ENCODE data around the gene ZCRB1. TPM values are rescaled to one million over a fixed set of nuclear protein-coding genes. Genes with fewer than 3 reads are reported as not detected.

Gene ZCRB1
- total RNA-seq, 1 experiment from 2014 or later = 68.1 TPM

- Histone ChIP-seq H2AFZ (ENCODE audit: low read depth, low read length, poor library complexity, severe bottlenecking) (no peak overlapping the region), H3K4me3 (replicated peaks in 1 of 2; ENCODE audit: low read depth in 1 of 2, low read length in 2 of 2) (no peak overlapping the region), H3K27me3 (ENCODE audit: insufficient read depth, low read length) (no peaks in the 10 kb centered on the region), H3K27ac (ENCODE audit: low read depth, low read length) (no peak overlapping the region), H3K79me2 (ENCODE audit: insufficient read depth, low read length) (no peaks in the 10 kb centered on the region), H4K20me1 (ENCODE audit: insufficient read depth) (no peaks in the 10 kb centered on the region), H3K9ac (ENCODE audit: low read length) (no peak overlapping the region), H3K36me3 (ENCODE audit: control insufficient read depth in 1 of 2, insufficient read depth in 2 of 2, low read length in 2 of 2) (no peaks in the 10 kb centered on the region), H3K9me2 (ENCODE audit: insufficient read depth) (no peaks in the 10 kb centered on the region), H3K9me3 (ENCODE audit: control insufficient read depth in 1 of 2, insufficient read depth in 1 of 2, low read depth in 1 of 2, low read length in 2 of 2) (no peaks in the 10 kb centered on the region), H3K4me2 (ENCODE audit: low read length) (no peak overlapping the region), H3K4me1 (ENCODE audit: control insufficient read depth in 1 of 2, insufficient read depth in 2 of 2, low read length in 2 of 2) (no peaks in the 10 kb centered on the region)
- no peak for TF ChIP-seq ZBTB33 (IDR thresholded peaks at IDR 0.05; ENCODE audit: extremely low read depth, insufficient replicate concordance, low read length)
- no peak for TF ChIP-seq ZNF274 (IDR thresholded peaks at IDR 0.05; ENCODE audit: low read depth, low read length)
- TF ChIP-seq SRF (IDR thresholded peaks at IDR 0.05; ENCODE audit: low read depth) = no peak
- no peak for ATAC-seq
- CTCF ChIA-PET = no interaction called here
- intact Hi-C loops (cut with micrococcal nuclease) = no loop called here
- POLR2A ChIA-PET = no interaction called here
- BruUV-seq (replicated peaks) = no TSS peak
- no peak for DNase-seq (ENCODE audit: low read depth, low spot score)
- RAD21 ChIA-PET (ENCODE audit: low non-redundant PET in 1 of 2, low total read pairs in 2 of 2, uncharacterized antibody in 2 of 2, unreplicated experiment in 2 of 2) = interaction anchor here in 1 of 2 experiments (0.7 kb wide), 1 partner anchor 153 kb away, joined by 19 read pairs; no protein-coding TSS in a partner anchor
Measured at GRCh38 chr12:42284157-42284556, 41.7 kb downstream of the ZCRB1 start.

- Histone ChIP-seq H3K4me3 (replicated peaks in 1 of 2; ENCODE audit: low read depth in 1 of 2, low read length in 2 of 2) (no peak overlapping the region), H3K9ac (ENCODE audit: low read length) (no peak overlapping the region), H3K4me2 (ENCODE audit: low read length) (no peak overlapping the region), H3K9me3 (ENCODE audit: control insufficient read depth in 1 of 2, insufficient read depth in 1 of 2, low read depth in 1 of 2, low read length in 2 of 2) (no peaks in the 10 kb centered on the region), H2AFZ (ENCODE audit: low read depth, low read length, poor library complexity, severe bottlenecking) (no peak overlapping the region), H3K36me3 (ENCODE audit: control insufficient read depth in 1 of 2, insufficient read depth in 2 of 2, low read length in 2 of 2) (no peaks in the 10 kb centered on the region), H3K79me2 (ENCODE audit: insufficient read depth, low read length) (no peaks in the 10 kb centered on the region), H3K27me3 (ENCODE audit: insufficient read depth, low read length) (no peaks in the 10 kb centered on the region), H3K9me2 (ENCODE audit: insufficient read depth) (no peaks in the 10 kb centered on the region), H3K27ac (ENCODE audit: low read depth, low read length) (no peak overlapping the region), H4K20me1 (ENCODE audit: insufficient read depth) (no peaks in the 10 kb centered on the region), H3K4me1 (ENCODE audit: control insufficient read depth in 1 of 2, insufficient read depth in 2 of 2, low read length in 2 of 2) (no peaks in the 10 kb centered on the region)
- intact Hi-C loops (cut with micrococcal nuclease) = no loop called here
- no peak for DNase-seq (ENCODE audit: low read depth, low spot score)
- ChIA-PET POLR2A (no interaction called here), RAD21 (ENCODE audit: low non-redundant PET in 1 of 2, low total read pairs in 2 of 2, uncharacterized antibody in 2 of 2, unreplicated experiment in 2 of 2) (no interaction called here), CTCF (no interaction called here)
- BruUV-seq (replicated peaks) = no TSS peak
- no peak for ATAC-seq
- TF ChIP-seq POLR2A (IDR thresholded peaks at IDR 0.05; ENCODE audit: borderline replicate concordance, extremely low read depth, insufficient read depth, insufficient read length) = no peak
- TF ChIP-seq EGR1 (IDR thresholded peaks at IDR 0.05; ENCODE audit: low read depth) = no peak
- no peak for TF ChIP-seq EZH2 (IDR thresholded peaks at IDR 0.05)
- TF ChIP-seq MAX (IDR thresholded peaks at IDR 0.05) = no peak
- no peak for TF ChIP-seq SP1 (IDR thresholded peaks at IDR 0.05; ENCODE audit: low read depth)
- TF ChIP-seq SIN3A (IDR thresholded peaks at IDR 0.05; ENCODE audit: low read depth) = no peak
- TF ChIP-seq YY1 (IDR thresholded peaks at IDR 0.05; ENCODE audit: extremely low read depth, insufficient replicate concordance, low read depth, low read length) = no peak
- no peak for TF ChIP-seq JUND (IDR thresholded peaks at IDR 0.05)
- TF ChIP-seq TCF7L2 (IDR thresholded peaks at IDR 0.05; ENCODE audit: borderline replicate concordance, extremely low read depth, insufficient read depth, insufficient read length) = no peak
- TF ChIP-seq ATF3 (IDR thresholded peaks at IDR 0.05) = no peak
- no peak for TF ChIP-seq EZH2phosphoT487 (IDR thresholded peaks at IDR 0.05; ENCODE audit: borderline replicate concordance)
- no peak for TF ChIP-seq ZNF274 (IDR thresholded peaks at IDR 0.05; ENCODE audit: low read depth, low read length)
- TF ChIP-seq FOSL1 (IDR thresholded peaks at IDR 0.05; ENCODE audit: low read depth) = no peak
- no peak for TF ChIP-seq POLR2AphosphoS5 (IDR thresholded peaks at IDR 0.05; ENCODE audit: low read depth, low read length)
- TF ChIP-seq CTCF (IDR thresholded peaks at IDR 0.05 in 2 of 3, conservative IDR thresholded peaks at IDR 0.05 in 1 of 3; ENCODE audit: borderline replicate concordance in 1 of 3, insufficient read depth in 1 of 3, low read depth in 2 of 3, low read length in 2 of 3) = no peak
- TF ChIP-seq ZFX (IDR thresholded peaks at IDR 0.05) = no peak
- no peak for TF ChIP-seq SRF (IDR thresholded peaks at IDR 0.05; ENCODE audit: low read depth)
- no peak for TF ChIP-seq RAD21 (IDR thresholded peaks at IDR 0.05; ENCODE audit: low read depth)
Measured at GRCh38 chr12:42283739-42284138, 42.2 kb downstream of the ZCRB1 start.
